Activated CD4-positive, CD25-positive, alpha-beta regulatory T cell treated with anti-CD3 and anti-CD28 coated beads, Interleukin-2, amount 50 U/mL, for 16 hours (primary cell): ENCODE measurements around the gene ROS1.

Source experiments
- DNase-seq: peaks from one replicate; pipeline ENCODE4 v3.0.0-alpha.2; 2020; ENCODE audit warnings: low read depth, low spot score

ROS1 gene

GRCh38 chr6:117311310-117311709, 114.4 kb downstream of the ROS1 start:
- no peak for DNase-seq

GRCh38 chr6:117309611-117310010, 116.1 kb downstream of the ROS1 start:
- DNase-seq = no peak

- DNase-seq = no peak
These were observed 116.7 kb downstream of the ROS1 start for GRCh38 chr6:117309069-117309468.

- no peak for DNase-seq
These were observed 118.1 kb downstream of the ROS1 start for GRCh38 chr6:117307655-117308054.

GRCh38 chr6:117306227-117306790, 119.4 kb downstream of the ROS1 start:
- DNase-seq = no peak

- DNase-seq = no peak
These were observed 121.3 kb downstream of the ROS1 start for GRCh38 chr6:117304446-117304845.

GRCh38 chr6:117303323-117303722, 122.4 kb downstream of the ROS1 start:
- no peak for DNase-seq

GRCh38 chr6:117298941-117299340, 126.8 kb downstream of the ROS1 start:
- no peak for DNase-seq

- no peak for DNase-seq
These were observed 135.4 kb downstream of the ROS1 start for GRCh38 chr6:117290173-117290846.

GRCh38 chr6:117288083-117288715, 137.5 kb downstream of the ROS1 start:
- DNase-seq = no peak

- no peak for DNase-seq
These were observed 144.8 kb downstream of the ROS1 start for GRCh38 chr6:117280922-117281321.

- no peak for DNase-seq
These were observed 148.9 kb downstream of the ROS1 start for GRCh38 chr6:117276778-117277316.

- no peak for DNase-seq
These were observed 150.0 kb downstream of the ROS1 start for GRCh38 chr6:117275711-117276110.

GRCh38 chr6:117275205-117275604, 150.5 kb downstream of the ROS1 start:
- DNase-seq = no peak

GRCh38 chr6:117272891-117273290, 152.9 kb downstream of the ROS1 start:
- no peak for DNase-seq

- DNase-seq = no peak
These were observed 153.5 kb downstream of the ROS1 start for GRCh38 chr6:117272032-117272866.

GRCh38 chr6:117270843-117271507, 154.8 kb downstream of the ROS1 start:
- DNase-seq = no peak

- DNase-seq = no peak
These were observed 155.5 kb downstream of the ROS1 start for GRCh38 chr6:117270055-117270842.

- DNase-seq = no peak
These were observed 156.1 kb downstream of the ROS1 start for GRCh38 chr6:117269638-117270054.

- no peak for DNase-seq
These were observed 156.8 kb downstream of the ROS1 start for GRCh38 chr6:117268924-117269323.
